Erythroblast (primary cell): ENCODE results near the gene HMGCS1.

Experiments
- GATA1 ChIP-seq: IDR thresholded peaks from 2 replicates; pipeline ENCODE4 v1.6.1; 2011; ENCODE audit warnings: low read depth, mild to moderate bottlenecking, control low read depth, low read length, moderate library complexity
- POLR2A ChIP-seq: IDR thresholded peaks from 2 replicates; pipeline ENCODE4 v1.6.1; 2011; ENCODE audit warnings: mild to moderate bottlenecking, low read length

DNA sequence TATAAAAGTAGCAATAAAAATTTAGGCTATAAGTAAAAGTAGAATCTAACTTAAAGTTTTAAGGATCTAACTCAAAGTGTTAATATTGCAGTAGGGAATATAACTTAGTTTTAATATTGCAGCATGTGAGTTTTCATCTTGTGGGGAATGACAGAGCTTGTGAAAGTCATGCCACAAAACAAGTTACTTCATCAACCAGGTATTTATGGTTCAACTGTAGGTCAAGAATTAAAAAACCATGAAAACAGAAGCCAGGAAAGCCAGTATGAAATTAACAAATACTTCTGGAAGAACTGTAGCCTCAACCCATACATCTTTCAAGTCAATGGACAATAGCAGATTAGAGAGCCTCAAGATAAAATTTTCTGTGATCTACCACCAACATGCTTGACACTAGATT lies 19.0 kb downstream of the HMGCS1 start:
- no peak for TF ChIP-seq POLR2A
- TF ChIP-seq GATA1, result no peak
